Stimulated activated CD4-positive, alpha-beta T cell treated with anti-CD3 and anti-CD28 coated beads, Interleukin-2, amount 100 ng/mL, for 48 hours (primary cell): Measurements from ENCODE around the gene FAM120B.
"Not testable (repeated sequence)": the region's sequence is repeated elsewhere in the genome, so short reads cannot be mapped to it uniquely, and the experiment has no call there.

Experiments
- DNase-seq, 2 donors: peaks; one replicate each; pipeline ENCODE4 v3.0.0-alpha.2; 2020

The FAM120B gene

GRCh38 chr6:170305805-170306323 lies 694 bp upstream of the FAM120B start:
- DNase-seq = no peak

- no peak for DNase-seq
Measured at GRCh38 chr6:170307080-170307545, 555 bp downstream of the FAM120B start.

- no peak for DNase-seq
Measured at GRCh38 chr6:170308761-170309160, 2.2 kb downstream of the FAM120B start.

- DNase-seq = no peak
Measured at GRCh38 chr6:170311696-170312095, 5.1 kb downstream of the FAM120B start.

GRCh38 chr6:170312876-170313275 lies 6.3 kb downstream of the FAM120B start:
- no peak for DNase-seq

- no peak for DNase-seq
Measured at GRCh38 chr6:170313716-170314295, 7.2 kb downstream of the FAM120B start.

GRCh38 chr6:170314983-170315382 lies 8.4 kb downstream of the FAM120B start:
- DNase-seq = no peak

- no peak for DNase-seq
Measured at GRCh38 chr6:170316071-170316470, 9.5 kb downstream of the FAM120B start.

- DNase-seq = no peak
Measured at GRCh38 chr6:170317076-170317475, 10.5 kb downstream of the FAM120B start.

- no peak for DNase-seq
Measured at GRCh38 chr6:170317718-170318117, 11.2 kb downstream of the FAM120B start.

- no peak for DNase-seq
Measured at GRCh38 chr6:170329321-170329720, 22.8 kb downstream of the FAM120B start.

GRCh38 chr6:170335199-170335598 lies 28.6 kb downstream of the FAM120B start:
- DNase-seq = not testable (repeated sequence)

GRCh38 chr6:170344631-170345576 lies 38.3 kb downstream of the FAM120B start:
- DNase-seq = no peak

- no peak for DNase-seq
Measured at GRCh38 chr6:170345662-170346061, 39.1 kb downstream of the FAM120B start.

GRCh38 chr6:170346649-170347048 lies 40.1 kb downstream of the FAM120B start:
- no peak for DNase-seq

- no peak for DNase-seq
Measured at GRCh38 chr6:170347091-170347490, 40.5 kb downstream of the FAM120B start.

- DNase-seq = no peak
Measured at GRCh38 chr6:170347975-170348374, 41.4 kb downstream of the FAM120B start.

GRCh38 chr6:170351456-170351855 lies 44.9 kb downstream of the FAM120B start:
- not testable (repeated sequence) for DNase-seq

- DNase-seq = not testable (repeated sequence)
Measured at GRCh38 chr6:170355190-170355589, 48.6 kb downstream of the FAM120B start.

- no peak for DNase-seq
Measured at GRCh38 chr6:170355661-170356060, 49.1 kb downstream of the FAM120B start.

- no peak for DNase-seq
Measured at GRCh38 chr6:170357812-170358211, 51.3 kb downstream of the FAM120B start.

- DNase-seq = no peak
Measured at GRCh38 chr6:170358496-170358895, 51.9 kb downstream of the FAM120B start.

GRCh38 chr6:170360476-170360875 lies 53.9 kb downstream of the FAM120B start:
- DNase-seq = no peak

GRCh38 chr6:170361335-170361734 lies 54.8 kb downstream of the FAM120B start:
- no peak for DNase-seq
